Epithelial cell of esophagus (primary cell): ENCODE results near the gene MUC16.

ENCODE experiments used
- DNase-seq: peaks from one replicate; pipeline ENCODE4 v3.0.0; 2010; ENCODE audit warnings: low read depth
- H3K4me3 ChIP-seq: 2 replicates; pipeline ENCODE4 v1.5.1; 2011; ENCODE audit warnings: mild to moderate bottlenecking, low read length, control low read depth
- TF ChIP-seq, protein P1 (sequence below): IDR thresholded peaks from 2 replicates; pipeline ENCODE4 v1.5.1; 2011; ENCODE audit warnings: low read depth, mild to moderate bottlenecking, low read length, control low read depth, inconsistent platforms; ENCODE audit not compliant: insufficient read depth; ENCODE audit errors: missing control alignments

Gene MUC16

DNA sequence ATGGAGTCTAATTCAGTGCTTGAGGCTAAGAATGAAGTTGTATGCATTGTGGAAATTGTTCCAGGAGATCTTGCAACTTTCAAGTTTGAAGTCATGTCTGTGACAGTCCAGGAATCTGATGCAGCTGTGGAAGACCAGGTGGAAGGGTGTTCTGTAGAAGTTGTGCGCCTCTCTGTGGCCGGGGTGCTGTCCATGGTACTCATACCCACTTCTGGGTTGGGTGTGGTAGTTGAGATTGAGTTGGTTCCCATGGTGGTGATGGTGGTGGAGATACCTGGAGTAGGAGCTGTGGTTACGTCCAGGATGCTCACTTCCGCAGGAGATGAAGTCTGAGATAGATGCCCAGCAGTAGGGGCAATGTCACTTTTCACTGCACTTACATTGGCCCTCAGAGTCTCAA is 44.3 kb downstream of the MUC16 start:
- no peak for DNase-seq
- TF ChIP-seq, protein P1, sequence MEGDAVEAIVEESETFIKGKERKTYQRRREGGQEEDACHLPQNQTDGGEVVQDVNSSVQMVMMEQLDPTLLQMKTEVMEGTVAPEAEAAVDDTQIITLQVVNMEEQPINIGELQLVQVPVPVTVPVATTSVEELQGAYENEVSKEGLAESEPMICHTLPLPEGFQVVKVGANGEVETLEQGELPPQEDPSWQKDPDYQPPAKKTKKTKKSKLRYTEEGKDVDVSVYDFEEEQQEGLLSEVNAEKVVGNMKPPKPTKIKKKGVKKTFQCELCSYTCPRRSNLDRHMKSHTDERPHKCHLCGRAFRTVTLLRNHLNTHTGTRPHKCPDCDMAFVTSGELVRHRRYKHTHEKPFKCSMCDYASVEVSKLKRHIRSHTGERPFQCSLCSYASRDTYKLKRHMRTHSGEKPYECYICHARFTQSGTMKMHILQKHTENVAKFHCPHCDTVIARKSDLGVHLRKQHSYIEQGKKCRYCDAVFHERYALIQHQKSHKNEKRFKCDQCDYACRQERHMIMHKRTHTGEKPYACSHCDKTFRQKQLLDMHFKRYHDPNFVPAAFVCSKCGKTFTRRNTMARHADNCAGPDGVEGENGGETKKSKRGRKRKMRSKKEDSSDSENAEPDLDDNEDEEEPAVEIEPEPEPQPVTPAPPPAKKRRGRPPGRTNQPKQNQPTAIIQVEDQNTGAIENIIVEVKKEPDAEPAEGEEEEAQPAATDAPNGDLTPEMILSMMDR, result no peak
- H3K4me3 ChIP-seq, result no peak overlapping the region
